ENCODE data around the gene FA2H.
"Not testable (repeated sequence)": the region's sequence is repeated elsewhere in the genome, so short reads cannot be mapped to it uniquely, and the experiment has no call there.

The FA2H gene, protein sequence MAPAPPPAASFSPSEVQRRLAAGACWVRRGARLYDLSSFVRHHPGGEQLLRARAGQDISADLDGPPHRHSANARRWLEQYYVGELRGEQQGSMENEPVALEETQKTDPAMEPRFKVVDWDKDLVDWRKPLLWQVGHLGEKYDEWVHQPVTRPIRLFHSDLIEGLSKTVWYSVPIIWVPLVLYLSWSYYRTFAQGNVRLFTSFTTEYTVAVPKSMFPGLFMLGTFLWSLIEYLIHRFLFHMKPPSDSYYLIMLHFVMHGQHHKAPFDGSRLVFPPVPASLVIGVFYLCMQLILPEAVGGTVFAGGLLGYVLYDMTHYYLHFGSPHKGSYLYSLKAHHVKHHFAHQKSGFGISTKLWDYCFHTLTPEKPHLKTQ

DNA sequence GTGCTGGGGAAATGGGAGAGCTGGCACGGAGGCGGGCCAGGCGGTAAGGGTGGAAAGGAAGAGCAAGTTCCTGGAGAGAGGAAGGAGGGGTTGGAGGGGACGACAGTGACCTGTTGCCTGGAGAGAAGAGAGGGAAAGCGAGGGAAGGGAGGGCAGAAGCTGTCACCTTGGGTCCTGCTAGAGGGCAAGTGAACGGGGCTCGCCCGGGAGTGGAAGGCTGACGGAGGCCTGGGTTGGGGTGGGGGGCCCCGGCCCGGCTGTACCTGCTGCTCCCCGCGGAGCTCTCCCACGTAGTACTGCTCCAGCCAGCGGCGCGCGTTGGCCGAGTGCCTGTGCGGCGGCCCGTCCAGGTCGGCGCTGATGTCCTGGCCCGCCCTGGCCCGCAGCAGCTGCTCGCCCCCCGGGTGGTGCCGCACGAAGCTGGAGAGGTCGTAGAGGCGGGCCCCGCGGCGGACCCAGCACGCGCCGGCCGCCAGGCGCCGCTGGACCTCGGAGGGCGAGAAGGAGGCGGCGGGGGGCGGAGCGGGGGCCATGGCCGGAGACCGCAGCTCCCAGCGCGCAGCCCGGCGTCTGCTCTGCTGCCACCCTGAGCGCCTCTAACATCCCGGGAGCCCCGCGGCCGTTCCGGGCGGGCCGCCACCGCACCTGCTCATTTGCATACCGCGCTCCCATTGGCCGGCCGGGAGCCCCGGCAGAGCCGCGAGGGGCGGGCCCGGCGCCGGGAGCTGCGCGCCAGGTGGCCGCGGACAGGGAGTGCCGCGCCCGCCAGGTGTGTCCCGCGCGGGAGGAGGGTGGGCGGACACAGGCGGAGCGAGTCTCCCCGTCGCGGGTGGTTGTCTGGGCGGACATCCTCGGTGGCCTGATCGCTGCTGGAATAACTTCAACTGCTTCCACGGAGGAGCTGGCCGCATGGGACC, at the start of gene FA2H:
TSS of gene FA2H (minus strand) at position 598 of the 917 bp plus-strand sequence. CDS start at position 533, 65 bp downstream.
- DNase-seq = peak; percentile 82

DNA sequence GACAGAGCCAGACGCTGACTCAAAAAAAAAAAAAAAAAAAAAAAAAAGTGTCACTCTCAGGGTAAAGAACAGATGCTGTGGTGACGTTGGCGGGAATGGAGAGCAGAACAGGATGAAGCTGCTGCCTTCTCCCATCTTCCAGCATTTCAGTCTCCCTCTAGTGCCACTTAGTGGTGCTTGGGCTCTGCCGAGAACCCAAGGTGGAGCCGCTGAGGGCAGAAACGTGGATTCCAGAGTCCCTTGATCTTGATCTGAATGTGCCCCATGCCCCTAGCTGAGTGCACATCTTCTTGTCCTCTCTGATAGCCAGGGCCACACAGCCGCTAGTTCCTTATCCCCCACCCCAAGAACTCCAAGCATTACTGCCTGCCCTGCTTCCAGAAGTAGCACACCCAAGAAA, 43.2 kb upstream of the FA2H start:
- DNase-seq = peak; percentile 40

- DNase-seq = peak; percentile 87
Observed at GRCh38 chr16:74813109-74813641, 38.6 kb upstream of the FA2H start.

DNA sequence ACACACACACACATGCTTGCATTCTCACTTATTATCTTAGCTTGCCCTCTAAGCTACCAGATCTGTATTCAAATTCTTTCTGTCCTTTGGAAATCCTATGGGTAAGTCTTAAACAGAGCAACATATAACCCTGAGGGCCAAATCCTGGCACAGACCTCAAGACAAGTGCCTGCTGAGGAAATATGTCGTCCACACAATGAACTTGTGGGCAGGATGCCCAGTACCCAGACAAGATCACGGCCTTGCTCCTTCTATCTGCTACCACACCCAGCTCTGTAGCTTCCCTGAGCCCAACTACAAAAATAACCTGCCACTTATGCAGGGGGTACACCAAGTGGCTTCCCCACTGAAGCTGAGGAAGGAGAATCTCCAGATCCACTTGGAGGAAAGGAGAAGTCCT, 37.3 kb upstream of the FA2H start:
- no peak for DNase-seq

GRCh38 chr16:74811216-74811615, 36.6 kb upstream of the FA2H start:
- DNase-seq = not testable (repeated sequence)

DNA sequence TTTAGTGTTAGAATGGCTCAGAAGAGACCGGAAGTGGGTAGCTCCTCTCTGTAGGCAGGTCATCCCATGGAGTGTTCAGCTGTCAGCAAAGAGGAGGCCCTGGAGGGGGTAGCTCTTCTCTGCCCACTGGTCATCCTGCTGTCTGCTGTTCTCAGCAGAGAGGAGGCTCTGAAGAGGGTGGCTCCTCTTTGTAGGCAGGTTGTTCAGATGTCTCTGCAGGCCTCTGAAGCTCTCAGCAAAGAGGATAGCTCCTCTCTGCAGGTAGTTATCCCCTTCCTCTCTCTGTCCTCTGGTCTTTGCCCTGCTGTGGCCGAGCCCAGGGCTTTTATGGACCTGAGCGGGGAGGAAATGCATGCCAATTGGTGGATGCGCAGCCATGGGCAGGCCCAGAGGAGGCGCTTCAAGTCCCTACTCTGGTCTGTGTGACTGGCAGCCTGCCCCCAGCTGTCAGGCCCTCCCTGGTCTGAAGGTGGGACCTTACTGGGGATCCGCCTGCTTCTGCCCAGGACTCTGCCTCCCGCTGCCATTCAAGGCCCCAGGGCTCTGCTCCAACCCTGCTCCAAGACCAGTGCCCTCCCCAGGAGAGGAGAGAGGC, 32.5 kb upstream of the FA2H start:
- no peak for DNase-seq

- DNase-seq = no peak
Observed at GRCh38 chr16:74800216-74800871, 25.7 kb upstream of the FA2H start.

GRCh38 chr16:74797414-74797813, 22.8 kb upstream of the FA2H start:
- DNase-seq = no peak

GRCh38 chr16:74795104-74795503, 20.5 kb upstream of the FA2H start:
- DNase-seq = no peak

DNA sequence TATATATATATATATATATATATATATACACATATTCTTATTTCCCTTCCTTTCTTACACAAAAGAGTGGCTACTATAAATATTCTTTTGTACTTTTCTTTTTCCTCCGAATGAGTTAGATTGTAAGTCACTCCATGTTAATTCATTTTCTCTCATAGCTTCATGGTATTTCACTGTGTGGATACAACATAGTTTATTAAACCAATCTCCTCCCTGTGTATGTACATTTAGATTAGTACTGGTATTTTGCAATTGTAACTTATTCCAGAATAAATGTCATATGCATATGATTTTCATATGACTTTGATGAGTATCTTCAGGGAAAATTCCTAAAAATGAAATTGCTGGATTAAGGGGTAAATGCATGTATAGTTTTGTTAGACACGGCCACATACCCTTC, 20.0 kb upstream of the FA2H start:
- DNase-seq = no peak

GRCh38 chr16:74793571-74793970, 19.0 kb upstream of the FA2H start:
- no peak for DNase-seq

- DNase-seq = no peak
Observed at GRCh38 chr16:74792225-74792624, 17.6 kb upstream of the FA2H start.

GRCh38 chr16:74791749-74792148, 17.1 kb upstream of the FA2H start:
- DNase-seq = not testable (repeated sequence)

- DNase-seq = no peak
Observed at GRCh38 chr16:74788108-74788507, 13.5 kb upstream of the FA2H start.

DNA sequence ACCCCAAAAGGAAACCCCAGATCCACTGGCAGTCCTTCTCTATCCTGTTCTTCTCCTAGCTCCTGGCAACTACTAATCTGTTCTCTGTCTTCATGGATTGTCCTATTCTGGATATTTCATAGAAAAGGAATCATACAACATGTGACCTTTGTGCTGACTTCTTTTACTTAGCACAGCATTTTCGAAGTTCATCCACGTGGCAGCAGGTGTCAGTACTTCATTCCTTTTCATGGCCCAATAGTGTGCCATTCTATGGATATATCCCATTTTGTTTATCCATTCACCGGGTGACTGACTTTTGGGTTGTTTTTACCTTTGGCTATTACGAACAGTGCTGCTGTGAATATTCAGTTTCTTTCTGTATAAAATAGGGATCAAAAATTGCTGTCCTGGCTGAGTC, 10.4 kb upstream of the FA2H start:
- DNase-seq = no peak

DNA sequence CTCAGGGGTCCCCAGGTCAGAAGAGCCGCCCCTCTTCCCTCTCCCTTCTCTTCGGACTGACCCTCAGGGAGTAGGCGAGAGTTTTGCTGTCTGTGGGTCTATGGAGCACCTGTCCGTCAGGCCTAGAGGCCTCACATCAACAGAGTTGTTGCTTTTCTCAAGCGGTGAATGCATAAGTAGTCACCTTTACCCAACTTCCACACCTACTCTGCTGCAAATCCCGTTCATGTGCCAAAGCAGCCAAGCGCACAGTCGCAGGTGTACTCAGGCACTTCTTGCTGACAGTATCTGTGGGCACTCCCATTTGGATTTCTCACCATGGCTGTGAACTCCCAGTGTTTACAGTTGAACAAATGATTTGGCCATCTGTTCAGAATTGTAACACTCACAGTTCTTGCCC, 4.0 kb upstream of the FA2H start:
- peak; percentile 87 for DNase-seq

GRCh38 chr16:74776926-74777325, 2.3 kb upstream of the FA2H start:
- no peak for DNase-seq

DNA sequence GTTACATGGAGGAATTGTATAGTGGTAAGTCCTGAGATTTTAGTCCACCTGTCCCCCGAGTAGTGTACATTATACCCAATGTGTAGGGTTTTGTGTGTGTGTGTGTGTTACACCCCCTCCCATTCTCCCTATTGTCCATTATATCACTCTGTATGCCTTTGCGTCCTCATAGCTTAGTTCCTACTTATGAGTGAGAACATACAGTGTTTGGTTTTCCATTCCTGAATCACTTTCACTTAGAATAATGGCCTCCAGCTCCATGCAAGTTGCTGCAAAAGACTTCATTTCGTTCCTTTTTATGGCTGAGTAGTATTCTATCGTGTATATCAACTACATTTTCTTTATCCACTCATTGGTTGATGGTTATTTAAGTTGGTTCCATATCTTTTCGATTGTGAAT, 635 bp upstream of the FA2H start:
- DNase-seq = no peak

GRCh38 chr16:74773446-74774222, 986 bp downstream of the FA2H start:
- DNase-seq = no peak

DNA sequence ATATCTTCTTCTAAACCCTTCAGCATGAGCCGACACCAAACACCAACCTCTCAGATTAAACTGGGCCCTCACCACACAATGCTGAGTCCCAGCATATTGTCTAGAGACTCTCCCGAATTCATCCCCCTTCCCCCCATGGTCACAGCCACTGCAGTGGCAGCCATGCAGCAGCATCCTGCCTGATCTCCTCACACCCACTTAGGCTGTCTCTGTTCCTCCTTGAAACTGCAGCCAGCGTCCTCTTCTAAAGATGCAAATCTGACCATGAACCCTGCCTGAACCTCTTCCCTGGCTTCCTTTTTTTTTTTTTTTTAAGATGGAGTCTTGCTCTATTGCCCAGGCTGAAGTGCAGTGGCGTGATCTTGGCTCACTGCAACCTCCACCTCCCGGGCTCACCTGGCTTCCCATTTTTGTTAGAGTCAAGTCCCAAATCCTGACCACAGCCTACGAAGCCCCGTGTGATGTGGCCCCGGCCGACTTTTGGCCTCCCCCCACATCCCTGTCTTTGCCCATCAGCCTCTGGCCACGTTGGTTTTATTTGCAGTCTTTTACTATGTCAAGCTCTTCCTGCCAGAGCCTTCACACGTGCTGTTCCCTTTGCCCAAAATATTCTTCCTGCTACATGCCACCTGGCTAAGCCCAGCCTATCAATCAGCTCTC, 2.8 kb downstream of the FA2H start:
- DNase-seq = no peak

- DNase-seq = no peak
Observed at GRCh38 chr16:74770831-74771526, 3.6 kb downstream of the FA2H start.
